Caco-2 (cell line): Measurements from ENCODE around the gene PPP4R3B. TPM values are rescaled to one million over a fixed set of nuclear protein-coding genes. Genes with fewer than 3 reads are reported as not detected.
A peak's percentile ranks its signal among the peaks of the same experiment; 100 is the strongest.
"Not testable (repeated sequence)": the region's sequence is repeated elsewhere in the genome, so short reads cannot be mapped to it uniquely, and the experiment has no call there.

Experiments used
- BruUV-seq: library from RNA; stranded (reverse); fragments of 400-500 nt; replicated peaks from 2 replicates; lab custom pipeline; 2021; lab: Mats Ljungman, UMichigan
- CTCF ChIA-PET: fragments of 300-600 bp; sonication (Branson Sonifier 250); formaldehyde crosslinking; loops from one replicate; lab custom pipeline; 2022; ENCODE audit warnings: antibody characterized with exemption; lab: Charles Lee
- POLR2A ChIA-PET: fragments of 300-600 bp; sonication (Branson Sonifier 250); formaldehyde crosslinking; loops from one replicate; lab custom pipeline; 2022; ENCODE audit warnings: antibody characterized with exemption; lab: Charles Lee
- DNase-seq, 2 experiments: peaks; one replicate each; pipeline versions ENCODE4 v3.0.0 to v3.0.0-alpha.2; 2020 to 2022
- H3K27me3 ChIP-seq: replicated peaks from 2 replicates; pipeline ENCODE4 v1.6.0; 2011; ENCODE audit warnings: low read length; ENCODE audit not compliant: control insufficient read depth, insufficient read depth
- H3K36me3 ChIP-seq: 2 replicates; pipeline ENCODE4 v1.5.1; 2011; ENCODE audit warnings: low read length; ENCODE audit not compliant: control insufficient read depth, insufficient read depth
- H3K4me1 ChIP-seq: fragments of 250-450 bp; sonication (Bioruptor Pico); 2 replicates; pipeline ENCODE4 v1.5.1; 2020; ENCODE audit warnings: mild to moderate bottlenecking
- H3K4me3 ChIP-seq: 2 replicates; pipeline ENCODE4 v1.5.1; 2011; ENCODE audit warnings: low read depth, mild to moderate bottlenecking, control low read depth, low read length
- H3K9me3 ChIP-seq: fragments of 250-450 bp; sonication (Bioruptor Pico); 2 replicates; pipeline ENCODE4 v1.5.1; 2020; ENCODE audit warnings: mild to moderate bottlenecking, moderate library complexity
- H3K27ac Mint-ChIP-seq: one replicate; pipeline ENCODE4 v1.8.0; 2022; ENCODE audit warnings: mixed read lengths; ENCODE audit not compliant: unreplicated experiment
- H3K27me3 Mint-ChIP-seq: one replicate; pipeline ENCODE4 v1.8.0; 2022; ENCODE audit warnings: mixed read lengths; ENCODE audit not compliant: insufficient read depth, unreplicated experiment
- H3K36me3 Mint-ChIP-seq: one replicate; pipeline ENCODE4 v1.8.0; 2022; ENCODE audit warnings: mild to moderate bottlenecking, mixed read lengths; ENCODE audit not compliant: insufficient read depth, unreplicated experiment
- H3K4me1 Mint-ChIP-seq: one replicate; pipeline ENCODE4 v1.8.0; 2022; ENCODE audit warnings: low read depth, mixed read lengths; ENCODE audit not compliant: unreplicated experiment
- H3K4me3 Mint-ChIP-seq: one replicate; pipeline ENCODE4 v1.8.0; 2022; ENCODE audit warnings: mild to moderate bottlenecking, moderate library complexity, mixed read lengths; ENCODE audit not compliant: unreplicated experiment
- H3K9me3 Mint-ChIP-seq: one replicate; pipeline ENCODE4 v1.8.0; 2022; ENCODE audit warnings: mixed read lengths; ENCODE audit not compliant: unreplicated experiment
- intact Hi-C: fragments of 100-400 bp; cut with micrococcal nuclease; formaldehyde crosslinking; loops from one replicate; pipeline ENCODE4 v1.10.0; 2022; ENCODE audit not compliant: unreplicated experiment
- total RNA-seq: library from RNA; stranded (reverse); gene quantifications from 2 replicates; pipeline ENCODE4 v1.2.3, GENCODE V29; 2022
- TF ChIP-seq, protein P1 (sequence below), 2 experiments: fragments of 200-600 bp in 1 of 2; IDR thresholded peaks; 1 replicate in 1 of 2; 2 replicates in 1 of 2; pipeline versions ENCODE4 v1.5.1 to v1.8.0; 2011 to 2022; ENCODE audit warnings: antibody characterized with exemption in 1 of 2, control low read depth in 1 of 2, inconsistent platforms in 1 of 2, low read depth in 1 of 2, low read length in 1 of 2, mild to moderate bottlenecking in 1 of 2, moderate library complexity in 1 of 2; ENCODE audit not compliant: insufficient read depth in 1 of 2, severe bottlenecking in 1 of 2, unreplicated experiment in 1 of 2

The PPP4R3B gene
- total RNA-seq, 1 experiment from 2014 or later: 54.7 TPM

DNA sequence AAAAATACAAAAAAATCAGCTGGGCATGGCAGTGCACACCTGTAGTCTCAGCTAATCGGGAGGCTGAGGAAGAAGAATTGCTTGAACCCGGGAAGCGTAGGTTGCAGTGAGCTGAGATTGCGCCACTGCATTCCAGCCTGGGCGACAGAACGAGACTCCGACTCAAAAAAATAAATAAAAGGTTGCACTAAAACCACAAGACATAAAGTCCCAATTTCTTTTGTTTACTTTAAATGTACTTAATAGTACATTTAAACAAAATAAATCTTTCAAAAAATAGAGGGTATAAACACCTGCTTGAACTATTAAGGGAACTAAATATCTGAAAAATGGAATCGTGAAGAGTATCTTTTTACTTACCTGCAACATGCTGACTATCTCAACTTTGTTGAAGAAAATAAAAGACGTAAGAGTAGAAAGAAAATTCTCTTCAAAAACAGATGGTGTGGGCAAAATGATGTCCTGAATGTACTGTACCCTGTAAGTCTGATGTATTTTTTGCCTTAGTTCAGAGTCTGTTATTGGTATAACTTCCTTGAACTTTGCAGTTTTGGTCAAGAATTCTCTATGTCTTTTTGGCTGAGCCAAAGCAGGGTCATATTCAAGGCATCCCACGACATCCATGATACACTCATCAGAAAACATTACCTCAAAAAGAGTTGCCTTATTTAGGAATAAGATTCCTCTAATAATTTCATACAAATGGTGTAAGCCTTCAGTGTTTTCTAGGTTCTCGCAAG lies 19.2 kb downstream of the PPP4R3B start:
- TF ChIP-seq, protein P1, sequence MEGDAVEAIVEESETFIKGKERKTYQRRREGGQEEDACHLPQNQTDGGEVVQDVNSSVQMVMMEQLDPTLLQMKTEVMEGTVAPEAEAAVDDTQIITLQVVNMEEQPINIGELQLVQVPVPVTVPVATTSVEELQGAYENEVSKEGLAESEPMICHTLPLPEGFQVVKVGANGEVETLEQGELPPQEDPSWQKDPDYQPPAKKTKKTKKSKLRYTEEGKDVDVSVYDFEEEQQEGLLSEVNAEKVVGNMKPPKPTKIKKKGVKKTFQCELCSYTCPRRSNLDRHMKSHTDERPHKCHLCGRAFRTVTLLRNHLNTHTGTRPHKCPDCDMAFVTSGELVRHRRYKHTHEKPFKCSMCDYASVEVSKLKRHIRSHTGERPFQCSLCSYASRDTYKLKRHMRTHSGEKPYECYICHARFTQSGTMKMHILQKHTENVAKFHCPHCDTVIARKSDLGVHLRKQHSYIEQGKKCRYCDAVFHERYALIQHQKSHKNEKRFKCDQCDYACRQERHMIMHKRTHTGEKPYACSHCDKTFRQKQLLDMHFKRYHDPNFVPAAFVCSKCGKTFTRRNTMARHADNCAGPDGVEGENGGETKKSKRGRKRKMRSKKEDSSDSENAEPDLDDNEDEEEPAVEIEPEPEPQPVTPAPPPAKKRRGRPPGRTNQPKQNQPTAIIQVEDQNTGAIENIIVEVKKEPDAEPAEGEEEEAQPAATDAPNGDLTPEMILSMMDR (IDR thresholded peaks at IDR 0.05; ENCODE audit: insufficient read depth in 1 of 2, low read depth in 1 of 2, low read length in 1 of 2, severe bottlenecking in 1 of 2, unreplicated experiment in 1 of 2): no peak
- H3K36me3 Mint-ChIP-seq: peaks cover 56% of the 10 kb centered on the region
- intact Hi-C loops: no loop called here
- no peaks in the 10 kb centered on the region for H3K27me3 Mint-ChIP-seq
- no peaks in the 10 kb centered on the region for H3K27me3 ChIP-seq
- no peak overlapping the region for H3K27ac Mint-ChIP-seq
- H3K4me3 ChIP-seq: no peak overlapping the region
- H3K4me1 ChIP-seq: no peaks in the 10 kb centered on the region
- TSS peak; percentile 25 for BruUV-seq
- no peaks in the 10 kb centered on the region for H3K9me3 ChIP-seq
- H3K4me3 Mint-ChIP-seq: no peak overlapping the region
- H3K36me3 ChIP-seq: peaks cover 2% of the 10 kb centered on the region; the same call in 1 of the 2 replicates
- no peaks in the 10 kb centered on the region for H3K4me1 Mint-ChIP-seq
- CTCF ChIA-PET: interaction anchor here (0.6 kb wide), 1 partner anchor 114 kb away, joined by 10 read pairs; no protein-coding TSS in a partner anchor
- POLR2A ChIA-PET: no interaction called here
- H3K9me3 Mint-ChIP-seq: no peaks in the 10 kb centered on the region
- no peak for DNase-seq

DNA sequence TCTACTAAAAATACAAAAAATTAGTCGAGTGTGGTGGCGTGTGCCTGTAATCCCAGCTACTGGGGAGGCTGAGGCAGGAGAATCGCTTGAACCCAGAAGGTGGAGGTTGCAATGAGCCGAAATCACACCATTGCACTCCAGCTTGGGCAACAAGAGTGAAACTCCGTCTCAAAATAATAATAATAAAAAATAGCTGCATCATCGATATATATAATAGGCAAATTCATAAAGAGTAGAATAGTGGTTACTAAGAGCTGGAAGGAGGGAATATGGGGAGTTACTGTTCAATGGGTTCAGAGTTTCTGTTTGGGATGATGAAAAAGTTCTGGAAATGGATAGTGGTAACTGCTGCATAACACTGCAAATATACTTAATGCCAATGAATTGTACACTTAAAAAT lies 20.6 kb downstream of the PPP4R3B start:
- H3K36me3 Mint-ChIP-seq: peaks cover 46% of the 10 kb centered on the region
- BruUV-seq, H3K4me1 ChIP-seq, H3K9me3 ChIP-seq, DNase-seq, intact Hi-C loops, H3K4me3 ChIP-seq, H3K4me1 Mint-ChIP-seq, H3K4me3 Mint-ChIP-seq, H3K27ac Mint-ChIP-seq, POLR2A ChIA-PET, H3K27me3 ChIP-seq, H3K27me3 Mint-ChIP-seq, CTCF ChIA-PET, H3K9me3 Mint-ChIP-seq, H3K36me3 ChIP-seq: not testable (repeated sequence)

DNA sequence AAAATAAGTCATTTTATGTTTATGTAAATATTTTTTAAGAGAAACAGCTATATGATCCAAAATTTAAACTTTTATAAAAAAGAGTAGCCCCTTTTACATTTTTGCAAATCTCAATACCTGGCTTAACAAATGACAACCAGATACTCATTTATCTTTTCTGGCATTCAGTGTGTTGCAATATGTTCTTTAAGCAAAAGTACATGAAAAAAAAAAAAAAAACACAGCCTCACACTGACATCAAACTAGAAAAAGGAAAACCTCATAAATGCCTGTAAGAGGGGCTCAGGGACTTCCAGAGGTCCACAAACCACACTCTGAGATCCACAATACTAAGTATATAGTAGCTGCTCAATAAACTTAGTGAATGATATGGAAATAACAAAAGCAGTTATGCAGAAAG lies 21.9 kb downstream of the PPP4R3B start:
- CTCF ChIA-PET: no interaction called here
- Mint-ChIP-seq H3K36me3 (peaks cover 49% of the 10 kb centered on the region), H3K4me1 (no peaks in the 10 kb centered on the region), H3K27ac (no peak overlapping the region), H3K27me3 (no peaks in the 10 kb centered on the region), H3K4me3 (no peak overlapping the region), H3K9me3 (no peaks in the 10 kb centered on the region)
- Histone ChIP-seq H3K4me3 (no peak overlapping the region), H3K9me3 (no peaks in the 10 kb centered on the region), H3K27me3 (no peaks in the 10 kb centered on the region), H3K4me1 (no peaks in the 10 kb centered on the region), H3K36me3 (no peaks in the 10 kb centered on the region; the same call in 1 of the 2 replicates)
- TF ChIP-seq, protein P1 (IDR thresholded peaks at IDR 0.05; ENCODE audit: insufficient read depth in 1 of 2, low read depth in 1 of 2, low read length in 1 of 2, severe bottlenecking in 1 of 2, unreplicated experiment in 1 of 2): no peak
- no TSS peak for BruUV-seq
- POLR2A ChIA-PET: no interaction called here
- intact Hi-C loops: no loop called here
- DNase-seq: no peak
